Activated T-cell treated with anti-CD3 and anti-CD28 coated beads, Interleukin-2, amount 50 U/mL, for 4 hours (primary cell): ENCODE results near the gene TUG1. TPM values are rescaled to one million over a fixed set of nuclear protein-coding genes. Genes with fewer than 3 reads are reported as not detected.
A peak's percentile ranks its signal among the peaks of the same experiment; 100 is the strongest.

Source experiments
- ATAC-seq, 2 donors: fragments of 200-7000 bp; cut with Tn5 transposase; one replicate each; pipeline ENCODE4 v1.10.0; 2021
- DNase-seq: peaks from one replicate; pipeline ENCODE4 v3.0.0-alpha.2; 2020
- H3K27me3 Mint-ChIP-seq: one replicate; pipeline ENCODE4 v1.8.0; 2021; ENCODE audit warnings: low read depth, mixed read lengths
- H3K36me3 Mint-ChIP-seq: one replicate; pipeline ENCODE4 v1.8.0; 2022; ENCODE audit warnings: mixed read lengths; ENCODE audit not compliant: insufficient read depth
- H3K4me1 Mint-ChIP-seq: one replicate; pipeline ENCODE4 v1.8.0; 2021; ENCODE audit warnings: low read depth, mixed read lengths
- H3K4me3 Mint-ChIP-seq: one replicate; pipeline ENCODE4 v1.8.0; 2021; ENCODE audit warnings: mild to moderate bottlenecking, moderate library complexity, mixed read lengths
- H3K9me3 Mint-ChIP-seq: one replicate; pipeline ENCODE4 v1.8.0; 2021; ENCODE audit warnings: mixed read lengths
- total RNA-seq, 3 donors: library from RNA; stranded (reverse); gene quantifications; one replicate each; pipeline ENCODE4 v1.2.1, GENCODE V29; 2021

The TUG1 gene
- total RNA-seq, 3 donors from 2014 or later, result 33.8 to 43.6 (median 36.3) TPM

GRCh38 chr22:30968015-30968923 lies 796 bp upstream of the TUG1 start, which contains the start of gene MORC2:
Gene MORC2, minus strand, starts transcription at chr22:30968774. Its CDS starts 885 bp downstream, at chr22:30967889.
- Mint-ChIP-seq H3K9me3 (peaks cover 25% of the 10 kb centered on the region), H3K36me3 (peaks cover 43% of the 10 kb centered on the region), H3K4me1 (peaks cover 53% of the 10 kb centered on the region), H3K4me3 (peak within 1 kb of the TSS; percentile 87), H3K27me3 (no peaks in the 10 kb centered on the region)
- no peak for ATAC-seq
- no peak for DNase-seq

- Mint-ChIP-seq H3K36me3 (peaks cover 56% of the 10 kb centered on the region), H3K27me3 (no peaks in the 10 kb centered on the region), H3K9me3 (peaks cover 32% of the 10 kb centered on the region), H3K4me1 (peaks cover 50% of the 10 kb centered on the region), H3K4me3 (peak overlapping the region; percentile 87)
- ATAC-seq (peak; percentile 20 to 31), DNase-seq (peak; percentile 21)
Observed at GRCh38 chr22:30969532-30970355, 679 bp downstream of the TUG1 start.

- Mint-ChIP-seq H3K9me3 (peaks cover 35% of the 10 kb centered on the region), H3K4me3 (peak overlapping the region; percentile 87), H3K36me3 (peaks cover 61% of the 10 kb centered on the region), H3K4me1 (peaks cover 47% of the 10 kb centered on the region), H3K27me3 (no peaks in the 10 kb centered on the region)
- ATAC-seq (no peak), DNase-seq (no peak)
Observed at GRCh38 chr22:30970356-30970746, 1.3 kb downstream of the TUG1 start.

- ATAC-seq, result no peak
- no peaks in the 10 kb centered on the region for H3K27me3 Mint-ChIP-seq
- H3K36me3 Mint-ChIP-seq, result peaks cover 36% of the 10 kb centered on the region
- no peak for DNase-seq
- H3K9me3 Mint-ChIP-seq, result peaks cover 66% of the 10 kb centered on the region
- peaks cover 3% of the 10 kb centered on the region for H3K4me1 Mint-ChIP-seq
- no peak overlapping the region for H3K4me3 Mint-ChIP-seq
Observed at GRCh38 chr22:30978304-30978962, 9.4 kb downstream of the TUG1 start.

- Mint-ChIP-seq H3K36me3 (peaks cover 22% of the 10 kb centered on the region), H3K9me3 (peaks cover 72% of the 10 kb centered on the region), H3K4me3 (no peak overlapping the region), H3K4me1 (no peaks in the 10 kb centered on the region), H3K27me3 (no peaks in the 10 kb centered on the region)
- ATAC-seq (no peak), DNase-seq (no peak)
Observed at GRCh38 chr22:30979932-30980331, 10.9 kb downstream of the TUG1 start.

GRCh38 chr22:30982512-30982911 lies 13.4 kb downstream of the TUG1 start:
- no peak for DNase-seq
- Mint-ChIP-seq H3K36me3 (peaks cover 3% of the 10 kb centered on the region), H3K9me3 (peaks cover 61% of the 10 kb centered on the region), H3K27me3 (no peaks in the 10 kb centered on the region), H3K4me1 (no peaks in the 10 kb centered on the region), H3K4me3 (no peak overlapping the region)
- ATAC-seq, result no peak

- Mint-ChIP-seq H3K9me3 (peaks cover 53% of the 10 kb centered on the region), H3K4me3 (no peak overlapping the region), H3K36me3 (peaks cover 3% of the 10 kb centered on the region), H3K4me1 (no peaks in the 10 kb centered on the region), H3K27me3 (no peaks in the 10 kb centered on the region)
- DNase-seq (no peak), ATAC-seq (no peak)
Observed at GRCh38 chr22:30984317-30984716, 15.3 kb downstream of the TUG1 start.

- DNase-seq, result no peak
- no peaks in the 10 kb centered on the region for H3K36me3 Mint-ChIP-seq
- H3K27me3 Mint-ChIP-seq, result no peaks in the 10 kb centered on the region
- no peak overlapping the region for H3K4me3 Mint-ChIP-seq
- ATAC-seq, result no peak
- H3K4me1 Mint-ChIP-seq, result no peaks in the 10 kb centered on the region
- peaks cover 49% of the 10 kb centered on the region for H3K9me3 Mint-ChIP-seq
Observed at GRCh38 chr22:30985561-30986208, 16.6 kb downstream of the TUG1 start.

GRCh38 chr22:30989474-30989873 lies 20.4 kb downstream of the TUG1 start:
- Mint-ChIP-seq H3K4me1 (no peaks in the 10 kb centered on the region), H3K4me3 (no peak overlapping the region), H3K9me3 (peaks cover 31% of the 10 kb centered on the region), H3K27me3 (peaks cover 3% of the 10 kb centered on the region), H3K36me3 (no peaks in the 10 kb centered on the region)
- DNase-seq (no peak), ATAC-seq (no peak)

- DNase-seq, result no peak
- H3K9me3 Mint-ChIP-seq, result peaks cover 26% of the 10 kb centered on the region
- H3K4me1 Mint-ChIP-seq, result no peaks in the 10 kb centered on the region
- no peaks in the 10 kb centered on the region for H3K36me3 Mint-ChIP-seq
- H3K27me3 Mint-ChIP-seq, result peaks cover 3% of the 10 kb centered on the region
- ATAC-seq, result no peak
- H3K4me3 Mint-ChIP-seq, result no peak overlapping the region
Observed at GRCh38 chr22:30990690-30991089, 21.6 kb downstream of the TUG1 start.

GRCh38 chr22:30992565-30992964 lies 23.5 kb downstream of the TUG1 start:
- Mint-ChIP-seq H3K27me3 (peaks cover 3% of the 10 kb centered on the region), H3K9me3 (peaks cover 18% of the 10 kb centered on the region), H3K4me1 (no peaks in the 10 kb centered on the region), H3K36me3 (no peaks in the 10 kb centered on the region), H3K4me3 (no peak overlapping the region)
- ATAC-seq, result no peak
- DNase-seq, result no peak

- Mint-ChIP-seq H3K9me3 (peaks cover 9% of the 10 kb centered on the region), H3K4me3 (no peak overlapping the region), H3K4me1 (no peaks in the 10 kb centered on the region), H3K36me3 (no peaks in the 10 kb centered on the region), H3K27me3 (peaks cover 3% of the 10 kb centered on the region)
- DNase-seq, result no peak
- ATAC-seq, result no peak
Observed at GRCh38 chr22:30994960-30995359, 25.9 kb downstream of the TUG1 start.

- Mint-ChIP-seq H3K4me1 (no peaks in the 10 kb centered on the region), H3K27me3 (peaks cover 4% of the 10 kb centered on the region), H3K9me3 (peaks cover 3% of the 10 kb centered on the region), H3K4me3 (no peak overlapping the region), H3K36me3 (no peaks in the 10 kb centered on the region)
- ATAC-seq, result no peak
- DNase-seq, result no peak
Observed at GRCh38 chr22:30996462-30996861, 27.4 kb downstream of the TUG1 start.

GRCh38 chr22:30998329-30998728 lies 29.3 kb downstream of the TUG1 start:
- Mint-ChIP-seq H3K27me3 (peaks cover 10% of the 10 kb centered on the region), H3K4me3 (no peak overlapping the region), H3K4me1 (no peaks in the 10 kb centered on the region), H3K9me3 (no peaks in the 10 kb centered on the region), H3K36me3 (no peaks in the 10 kb centered on the region)
- ATAC-seq (no peak), DNase-seq (no peak)
